ENCODE data around the gene TCEAL9. TPM values are rescaled to one million over a fixed set of nuclear protein-coding genes. Genes with fewer than 3 reads are reported as not detected.

TCEAL9 gene
- total RNA-seq, 2 donors from 2014 or later = 97.6 to 125 TPM

DNA sequence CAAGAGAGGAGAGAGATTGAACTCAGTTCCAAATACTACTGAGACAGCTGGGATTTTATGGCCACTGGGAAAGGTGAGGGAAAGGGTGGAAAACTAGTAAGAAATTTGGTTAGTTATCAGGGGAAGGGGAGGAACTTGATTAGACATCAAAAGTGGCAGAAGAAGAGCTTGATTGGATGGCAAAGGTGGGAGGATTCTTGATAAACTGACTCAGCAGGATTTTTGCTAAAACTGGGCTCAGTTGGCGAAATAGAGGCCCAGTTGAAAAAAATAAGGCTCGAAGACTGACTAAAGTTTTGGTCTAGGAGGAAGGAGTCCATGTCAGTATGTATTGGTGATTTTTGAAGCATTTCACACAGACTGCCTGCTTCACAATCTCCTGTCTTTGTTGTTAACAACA, 30.0 kb downstream of the TCEAL9 start:
- peaks cover 14% of the 10 kb centered on the region for H3K9me3 Mint-ChIP-seq
- no peaks in the 10 kb centered on the region for H3K9me3 ChIP-seq (ENCODE audit: control insufficient read depth, low read length)

DNA sequence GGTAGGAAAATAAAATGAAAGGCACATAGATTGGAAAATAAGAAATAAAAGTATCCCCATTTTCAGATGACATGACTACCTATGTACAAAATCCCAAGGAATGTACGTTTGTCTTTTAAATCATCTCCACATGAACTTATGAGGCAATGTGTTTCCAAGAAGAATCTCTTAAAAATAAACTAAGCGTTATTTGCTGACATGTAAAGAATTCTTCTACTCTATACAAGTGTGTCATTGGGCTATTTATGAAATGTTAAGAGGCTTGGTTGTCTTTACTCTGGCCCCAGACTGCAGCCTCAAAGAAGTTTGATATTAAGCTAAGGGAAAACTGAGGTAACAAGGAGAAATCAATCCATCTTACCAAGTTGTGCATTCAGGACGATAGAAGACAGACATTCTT, 37.2 kb downstream of the TCEAL9 start:
- H3K27me3 Mint-ChIP-seq (ENCODE audit: insufficient read depth) = peaks cover 34% of the 10 kb centered on the region
- no peak overlapping the region for H3K9ac ChIP-seq (ENCODE audit: extremely low read depth, low read length, poor library complexity, severe bottlenecking)
- 95% methylated on average over 2 of the region's 3 CpGs; no CpG with 5 or more reads in 1 of the 2 experiments for WGBS, 2 experiments (ENCODE audit: insufficient coverage in 1 of 2, insufficient read length in 1 of 2)
- no peaks in the 10 kb centered on the region for H3K36me3 Mint-ChIP-seq (ENCODE audit: low read depth)
- TF ChIP-seq, protein P1, sequence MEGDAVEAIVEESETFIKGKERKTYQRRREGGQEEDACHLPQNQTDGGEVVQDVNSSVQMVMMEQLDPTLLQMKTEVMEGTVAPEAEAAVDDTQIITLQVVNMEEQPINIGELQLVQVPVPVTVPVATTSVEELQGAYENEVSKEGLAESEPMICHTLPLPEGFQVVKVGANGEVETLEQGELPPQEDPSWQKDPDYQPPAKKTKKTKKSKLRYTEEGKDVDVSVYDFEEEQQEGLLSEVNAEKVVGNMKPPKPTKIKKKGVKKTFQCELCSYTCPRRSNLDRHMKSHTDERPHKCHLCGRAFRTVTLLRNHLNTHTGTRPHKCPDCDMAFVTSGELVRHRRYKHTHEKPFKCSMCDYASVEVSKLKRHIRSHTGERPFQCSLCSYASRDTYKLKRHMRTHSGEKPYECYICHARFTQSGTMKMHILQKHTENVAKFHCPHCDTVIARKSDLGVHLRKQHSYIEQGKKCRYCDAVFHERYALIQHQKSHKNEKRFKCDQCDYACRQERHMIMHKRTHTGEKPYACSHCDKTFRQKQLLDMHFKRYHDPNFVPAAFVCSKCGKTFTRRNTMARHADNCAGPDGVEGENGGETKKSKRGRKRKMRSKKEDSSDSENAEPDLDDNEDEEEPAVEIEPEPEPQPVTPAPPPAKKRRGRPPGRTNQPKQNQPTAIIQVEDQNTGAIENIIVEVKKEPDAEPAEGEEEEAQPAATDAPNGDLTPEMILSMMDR (conservative IDR thresholded peaks at IDR 0.05) = no peak
- peaks cover 21% of the 10 kb centered on the region for H3K4me1 Mint-ChIP-seq
- no peak overlapping the region for H3K27ac ChIP-seq (ENCODE audit: low read depth, low read length)
- no peaks in the 10 kb centered on the region for H3K27me3 ChIP-seq (ENCODE audit: control insufficient read depth, insufficient read depth, low read length, poor library complexity, severe bottlenecking)
- no peaks in the 10 kb centered on the region for H3K9me3 ChIP-seq (ENCODE audit: control insufficient read depth, low read length)
- H3K4me3 Mint-ChIP-seq = no peak overlapping the region
- no peaks in the 10 kb centered on the region for H3K4me1 ChIP-seq (ENCODE audit: control insufficient read depth, insufficient read depth, low read length)
- peaks cover 12% of the 10 kb centered on the region for H3K9me3 Mint-ChIP-seq
- no peaks in the 10 kb centered on the region for H3K36me3 ChIP-seq (ENCODE audit: control insufficient read depth, insufficient read depth, low read length)
- no peak for DNase-seq
- H3K27ac Mint-ChIP-seq = no peak overlapping the region
- no peak overlapping the region for H3K4me3 ChIP-seq (ENCODE audit: low read length)

More for the DNA sequence above, 30.0 kb downstream of the TCEAL9 start:
- no peaks in the 10 kb centered on the region for H3K36me3 ChIP-seq (ENCODE audit: control insufficient read depth, insufficient read depth, low read length)
- no peak for DNase-seq
- WGBS, 2 experiments (ENCODE audit: insufficient coverage in 1 of 2, insufficient read length in 1 of 2) = 93% methylated on average over 2 of the region's 2 CpGs; no CpG with 5 or more reads in 1 of the 2 experiments
- peak overlapping the region; percentile 41 for H3K9ac ChIP-seq (ENCODE audit: extremely low read depth, low read length, poor library complexity, severe bottlenecking)
- H3K4me3 ChIP-seq (ENCODE audit: low read length) = no peak overlapping the region
- H3K4me1 ChIP-seq (ENCODE audit: control insufficient read depth, insufficient read depth, low read length) = peaks cover 3% of the 10 kb centered on the region
- no peak overlapping the region for H3K4me3 Mint-ChIP-seq
- H3K27me3 Mint-ChIP-seq (ENCODE audit: insufficient read depth) = no peaks in the 10 kb centered on the region
- H3K27ac Mint-ChIP-seq = peak overlapping the region; percentile 56
- TF ChIP-seq, protein P1 (conservative IDR thresholded peaks at IDR 0.05) = no peak
- H3K27ac ChIP-seq (ENCODE audit: low read depth, low read length) = no peak overlapping the region
- H3K4me1 Mint-ChIP-seq = peaks cover 48% of the 10 kb centered on the region
- H3K36me3 Mint-ChIP-seq (ENCODE audit: low read depth) = peaks cover 1% of the 10 kb centered on the region
- H3K27me3 ChIP-seq (ENCODE audit: control insufficient read depth, insufficient read depth, low read length, poor library complexity, severe bottlenecking) = no peaks in the 10 kb centered on the region

DNA sequence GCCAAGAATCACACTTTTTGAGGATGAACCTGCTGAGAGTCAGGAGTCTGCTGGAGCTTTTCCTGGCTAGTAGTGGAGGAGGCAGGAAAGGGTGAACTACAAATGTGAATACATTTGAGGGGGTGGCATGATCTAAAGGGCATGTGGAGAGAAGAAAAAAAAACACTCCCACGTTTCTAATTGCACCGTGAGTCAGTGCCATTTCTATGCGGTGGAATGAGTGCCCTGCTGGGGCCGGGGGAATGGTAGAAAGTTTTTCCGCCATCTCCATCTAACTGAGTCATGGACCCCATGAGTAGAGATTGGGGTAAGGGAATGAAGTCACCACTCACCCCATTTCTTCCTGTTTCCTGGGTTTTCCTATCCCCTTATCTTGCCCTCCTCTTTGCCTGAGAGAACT, 39.9 kb downstream of the TCEAL9 start:
- Histone ChIP-seq H3K27ac (ENCODE audit: low read depth, low read length) (no peak overlapping the region), H3K9me3 (ENCODE audit: control insufficient read depth, low read length) (no peaks in the 10 kb centered on the region), H3K36me3 (ENCODE audit: control insufficient read depth, insufficient read depth, low read length) (no peaks in the 10 kb centered on the region), H3K27me3 (ENCODE audit: control insufficient read depth, insufficient read depth, low read length, poor library complexity, severe bottlenecking) (no peaks in the 10 kb centered on the region), H3K4me3 (ENCODE audit: low read length) (no peak overlapping the region), H3K4me1 (ENCODE audit: control insufficient read depth, insufficient read depth, low read length) (no peaks in the 10 kb centered on the region), H3K9ac (ENCODE audit: extremely low read depth, low read length, poor library complexity, severe bottlenecking) (no peak overlapping the region)
- H3K4me1 Mint-ChIP-seq = no peaks in the 10 kb centered on the region
- H3K36me3 Mint-ChIP-seq (ENCODE audit: low read depth) = no peaks in the 10 kb centered on the region
- H3K27ac Mint-ChIP-seq = no peak overlapping the region
- DNase-seq = no peak
- peaks cover 46% of the 10 kb centered on the region for H3K27me3 Mint-ChIP-seq (ENCODE audit: insufficient read depth)
- WGBS, 2 experiments (ENCODE audit: insufficient coverage in 1 of 2, insufficient read length in 1 of 2) = 94% methylated on average over 2 of the region's 5 CpGs; no CpG with 5 or more reads in 1 of the 2 experiments
- H3K9me3 Mint-ChIP-seq = peaks cover 15% of the 10 kb centered on the region
- H3K4me3 Mint-ChIP-seq = no peak overlapping the region
- TF ChIP-seq, protein P1 (conservative IDR thresholded peaks at IDR 0.05) = no peak

All from endodermal cell (in vitro differentiated cells).